Ascending aorta (tissue), 2 donors: ENCODE measurements around the gene PTGFRN. TPM values are rescaled to one million over a fixed set of nuclear protein-coding genes. Genes with fewer than 3 reads are reported as not detected.

Source experiments
- DNase-seq, 2 donors: peaks; one replicate each; pipeline ENCODE4 v3.0.0-alpha.2; 2019; ENCODE audit warnings: low spot score in 2 of 2
- H3K27ac ChIP-seq, 2 donors: fragments of 200-600 bp; sonication (generic); one replicate each; pipeline ENCODE4 v1.5.1; 2016 to 2017; ENCODE audit warnings: mild to moderate bottlenecking in 1 of 2
- H3K27me3 ChIP-seq: fragments of 200-600 bp; sonication (generic); one replicate; pipeline ENCODE4 v1.5.1; 2017
- H3K36me3 ChIP-seq, 2 donors: fragments of 200-600 bp; sonication (generic); one replicate each; pipeline ENCODE4 v1.5.1; 2016
- H3K4me1 ChIP-seq, 2 donors: fragments of 200-600 bp; sonication (generic); one replicate each; pipeline ENCODE4 v1.5.1; 2016 to 2017; ENCODE audit warnings: mild to moderate bottlenecking in 1 of 2
- H3K4me3 ChIP-seq, 2 donors: fragments of 200-600 bp; sonication (generic); one replicate each; pipeline ENCODE4 v1.5.1; 2016 to 2017; ENCODE audit warnings: mild to moderate bottlenecking in 1 of 2
- H3K9me3 ChIP-seq, 2 donors: fragments of 200-600 bp; sonication (generic); one replicate each; pipeline ENCODE4 v1.5.1; 2016
- intact Hi-C: fragments of 100-400 bp; cut with DNase I; formaldehyde crosslinking; loops from one replicate; pipeline ENCODE4 v1.15.1; 2023
- total RNA-seq: library from RNA; depleted of rRNA; stranded (reverse); fragments of >200 nt; gene quantifications from one replicate; pipeline ENCODE4 v1.1.0, GENCODE V29; 2016
- TF ChIP-seq, protein P1 (sequence below), 3 experiments: fragments of 200-600 bp in 2 of 3; fragments of 450-650 bp in 1 of 3; sonication (generic) in 2 of 3; IDR thresholded peaks; one replicate each; pipeline ENCODE4 v1.5.1; 2016 to 2019; ENCODE audit warnings: antibody characterized with exemption in 3 of 3, mild to moderate bottlenecking in 1 of 3, moderate library complexity in 1 of 3

The PTGFRN gene
- total RNA-seq, 1 donor from 2014 or later: 11.2 TPM

DNA sequence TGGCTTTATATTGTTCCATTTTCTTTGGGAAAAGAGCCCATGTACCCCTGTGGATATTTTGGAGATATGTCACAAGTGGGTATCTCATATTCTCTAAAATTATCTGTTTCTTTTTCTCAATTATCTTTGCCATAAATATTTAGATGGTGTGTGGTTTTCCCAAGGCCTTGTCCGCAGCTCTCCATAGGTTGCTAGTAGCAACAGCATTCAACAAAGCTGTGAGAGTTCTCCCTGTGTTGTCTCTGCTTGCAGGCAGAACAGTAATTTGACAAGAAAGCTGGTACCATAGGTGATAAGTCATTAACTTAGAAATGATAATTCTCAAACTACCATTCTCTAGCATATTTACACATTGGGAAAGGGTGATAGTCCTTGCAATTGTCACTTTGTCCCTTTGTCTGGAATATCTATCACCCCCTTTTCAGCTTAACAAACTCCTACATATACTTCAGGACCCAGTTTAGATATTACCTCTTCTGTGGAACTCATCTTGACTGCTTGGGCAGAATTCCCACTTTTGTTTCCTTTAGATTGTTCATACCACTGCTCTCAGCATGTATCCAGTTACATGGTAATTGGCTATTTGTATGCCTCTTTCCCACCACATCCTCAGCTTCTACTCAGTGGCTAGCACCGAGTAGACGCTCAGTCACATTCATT, 100.7 kb downstream of the PTGFRN start:
- no peak overlapping the region for H3K4me3 ChIP-seq
- H3K9me3 ChIP-seq: no peaks in the 10 kb centered on the region
- TF ChIP-seq, protein P1, sequence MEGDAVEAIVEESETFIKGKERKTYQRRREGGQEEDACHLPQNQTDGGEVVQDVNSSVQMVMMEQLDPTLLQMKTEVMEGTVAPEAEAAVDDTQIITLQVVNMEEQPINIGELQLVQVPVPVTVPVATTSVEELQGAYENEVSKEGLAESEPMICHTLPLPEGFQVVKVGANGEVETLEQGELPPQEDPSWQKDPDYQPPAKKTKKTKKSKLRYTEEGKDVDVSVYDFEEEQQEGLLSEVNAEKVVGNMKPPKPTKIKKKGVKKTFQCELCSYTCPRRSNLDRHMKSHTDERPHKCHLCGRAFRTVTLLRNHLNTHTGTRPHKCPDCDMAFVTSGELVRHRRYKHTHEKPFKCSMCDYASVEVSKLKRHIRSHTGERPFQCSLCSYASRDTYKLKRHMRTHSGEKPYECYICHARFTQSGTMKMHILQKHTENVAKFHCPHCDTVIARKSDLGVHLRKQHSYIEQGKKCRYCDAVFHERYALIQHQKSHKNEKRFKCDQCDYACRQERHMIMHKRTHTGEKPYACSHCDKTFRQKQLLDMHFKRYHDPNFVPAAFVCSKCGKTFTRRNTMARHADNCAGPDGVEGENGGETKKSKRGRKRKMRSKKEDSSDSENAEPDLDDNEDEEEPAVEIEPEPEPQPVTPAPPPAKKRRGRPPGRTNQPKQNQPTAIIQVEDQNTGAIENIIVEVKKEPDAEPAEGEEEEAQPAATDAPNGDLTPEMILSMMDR (IDR thresholded peaks at IDR 0.05): no peak
- H3K27ac ChIP-seq: no peak overlapping the region
- no peaks in the 10 kb centered on the region for H3K4me1 ChIP-seq
- H3K36me3 ChIP-seq: no peaks in the 10 kb centered on the region
- DNase-seq: no peak
- H3K27me3 ChIP-seq: no peaks in the 10 kb centered on the region
- intact Hi-C loops: no loop called here

DNA sequence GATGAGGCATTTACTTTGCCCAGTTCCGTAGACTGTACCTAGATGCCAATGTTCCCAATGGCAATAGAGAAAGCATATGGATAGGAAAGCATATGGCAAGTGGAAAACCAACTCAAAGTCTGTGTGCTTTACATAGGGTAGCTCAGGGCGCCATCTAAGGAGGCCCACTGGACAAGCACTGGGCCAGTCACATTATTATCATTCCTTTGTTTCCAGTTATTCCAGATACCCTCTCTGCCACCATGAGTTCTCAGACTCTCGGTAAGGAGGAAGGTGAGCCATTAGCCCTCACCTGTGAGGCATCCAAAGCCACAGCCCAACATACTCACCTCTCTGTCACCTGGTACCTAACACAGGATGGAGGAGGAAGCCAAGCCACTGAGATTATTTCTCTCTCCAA, 101.6 kb downstream of the PTGFRN start:
- intact Hi-C loops: no loop called here
- no peak overlapping the region for H3K4me3 ChIP-seq
- no peaks in the 10 kb centered on the region for H3K4me1 ChIP-seq
- no peaks in the 10 kb centered on the region for H3K9me3 ChIP-seq
- TF ChIP-seq, protein P1 (IDR thresholded peaks at IDR 0.05): no peak
- no peaks in the 10 kb centered on the region for H3K27me3 ChIP-seq
- DNase-seq: no peak
- H3K27ac ChIP-seq: no peak overlapping the region
- H3K36me3 ChIP-seq: no peaks in the 10 kb centered on the region

DNA sequence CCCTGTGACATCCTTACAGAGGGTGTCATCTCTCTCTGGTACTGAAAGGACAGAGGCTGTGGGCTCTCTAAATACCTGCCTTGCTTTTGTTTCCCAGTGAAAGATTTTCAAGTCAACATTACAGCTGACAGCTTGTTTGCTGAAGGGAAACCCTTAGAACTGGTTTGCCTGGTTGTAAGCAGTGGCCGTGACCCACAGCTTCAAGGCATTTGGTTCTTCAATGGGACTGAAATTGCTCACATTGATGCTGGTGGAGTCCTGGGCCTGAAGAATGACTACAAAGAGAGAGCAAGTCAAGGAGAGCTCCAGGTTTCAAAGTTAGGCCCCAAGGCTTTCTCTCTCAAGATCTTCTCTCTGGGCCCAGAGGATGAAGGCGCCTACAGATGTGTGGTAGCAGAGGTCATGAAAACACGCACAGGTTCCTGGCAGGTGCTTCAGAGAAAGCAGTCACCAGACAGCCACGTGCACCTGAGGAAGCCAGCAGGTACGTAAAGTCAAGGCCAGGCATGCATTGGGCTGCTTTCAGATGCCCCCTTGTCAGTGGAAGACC, 103.7 kb downstream of the PTGFRN start:
- H3K36me3 ChIP-seq: no peaks in the 10 kb centered on the region
- no peaks in the 10 kb centered on the region for H3K4me1 ChIP-seq
- H3K4me3 ChIP-seq: no peak overlapping the region
- no peak overlapping the region for H3K27ac ChIP-seq
- no peaks in the 10 kb centered on the region for H3K9me3 ChIP-seq
- DNase-seq: no peak
- H3K27me3 ChIP-seq: no peaks in the 10 kb centered on the region
- TF ChIP-seq, protein P1 (IDR thresholded peaks at IDR 0.05): no peak
- intact Hi-C loops: no loop called here

DNA sequence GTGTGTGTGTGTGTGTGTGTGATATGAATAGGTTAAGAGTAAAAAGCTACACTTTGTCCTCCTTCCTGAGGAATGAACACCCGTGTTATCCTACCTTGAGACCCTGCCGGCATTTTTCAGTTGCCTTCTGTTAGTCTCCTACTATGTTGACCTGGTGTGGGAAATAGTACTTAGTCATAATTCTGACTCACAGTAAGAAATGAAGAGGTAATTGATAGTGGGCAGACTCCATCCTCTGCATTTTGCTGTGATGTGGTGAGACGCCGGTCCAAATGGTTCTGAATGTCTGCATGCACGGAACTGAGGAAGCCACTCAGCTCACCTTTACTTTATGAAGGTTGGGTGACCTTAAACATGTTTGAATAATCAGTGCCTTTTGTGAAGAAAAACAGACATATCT, 104.5 kb downstream of the PTGFRN start:
- H3K36me3 ChIP-seq: no peaks in the 10 kb centered on the region
- no peaks in the 10 kb centered on the region for H3K4me1 ChIP-seq
- no peaks in the 10 kb centered on the region for H3K27me3 ChIP-seq
- TF ChIP-seq, protein P1 (IDR thresholded peaks at IDR 0.05): no peak
- DNase-seq: no peak
- no peak overlapping the region for H3K27ac ChIP-seq
- H3K4me3 ChIP-seq: no peak overlapping the region
- intact Hi-C loops: no loop called here
- H3K9me3 ChIP-seq: no peaks in the 10 kb centered on the region

DNA sequence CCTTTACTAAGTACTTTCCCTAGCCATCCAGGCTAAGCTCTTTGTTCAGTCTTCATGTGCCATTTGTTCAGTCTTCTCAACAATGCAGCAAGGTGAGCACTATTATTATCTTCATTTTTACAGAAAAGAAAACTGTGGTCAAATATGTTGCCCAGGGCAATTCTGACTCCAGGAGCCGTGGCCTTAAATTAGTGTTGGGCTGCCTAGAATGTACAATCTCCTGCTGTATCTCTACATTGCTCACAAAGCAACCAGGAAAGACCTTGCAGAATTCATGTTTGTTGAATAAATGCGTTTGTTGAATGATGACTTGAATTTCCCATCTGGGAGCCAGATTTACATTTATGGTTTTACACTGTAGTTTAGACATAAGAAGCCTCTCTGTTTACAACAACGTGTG, 106.0 kb downstream of the PTGFRN start:
- Histone ChIP-seq H3K36me3 (no peaks in the 10 kb centered on the region), H3K4me3 (no peak overlapping the region), H3K9me3 (no peaks in the 10 kb centered on the region), H3K4me1 (no peaks in the 10 kb centered on the region), H3K27me3 (no peaks in the 10 kb centered on the region), H3K27ac (no peak overlapping the region)
- DNase-seq: no peak
- intact Hi-C loops: no loop called here
- TF ChIP-seq, protein P1 (IDR thresholded peaks at IDR 0.05): no peak
